Gastroesophageal sphincter (tissue), 3 donors: ENCODE results near the gene EBLN1.

ENCODE experiments used
- POLR2AphosphoS5 ChIP-seq: sonication (generic); formaldehyde crosslinking; IDR thresholded peaks from one replicate; pipeline ENCODE4 v1.6.1; 2017; ENCODE audit warnings: antibody characterized with exemption
- TF ChIP-seq, protein P1 (sequence below), 4 experiments: fragments of 200-600 bp in 2 of 4; fragments of 450-650 bp in 2 of 4; sonication (generic) in 1 of 4; IDR thresholded peaks; one replicate each; pipeline ENCODE4 v1.5.1; 2017 to 2019; ENCODE audit warnings: antibody characterized with exemption in 4 of 4, mild to moderate bottlenecking in 2 of 4, moderate library complexity in 2 of 4

DNA sequence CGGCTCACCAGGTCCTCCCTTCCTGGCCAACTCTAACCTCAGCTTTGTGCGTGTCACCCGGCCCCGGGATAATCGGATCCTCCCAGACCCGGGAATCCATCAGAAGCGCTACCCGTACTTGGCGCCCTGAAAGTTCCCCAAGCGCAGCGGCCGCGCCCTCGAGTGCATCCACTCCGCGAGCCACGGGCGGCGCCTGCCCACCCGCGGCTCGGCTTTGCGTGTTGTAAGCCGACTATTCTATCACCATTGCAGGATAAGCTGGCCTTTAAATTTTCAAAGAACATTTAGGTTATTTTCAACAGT lies 35.7 kb upstream of the EBLN1 start:
- TF ChIP-seq, protein P1, sequence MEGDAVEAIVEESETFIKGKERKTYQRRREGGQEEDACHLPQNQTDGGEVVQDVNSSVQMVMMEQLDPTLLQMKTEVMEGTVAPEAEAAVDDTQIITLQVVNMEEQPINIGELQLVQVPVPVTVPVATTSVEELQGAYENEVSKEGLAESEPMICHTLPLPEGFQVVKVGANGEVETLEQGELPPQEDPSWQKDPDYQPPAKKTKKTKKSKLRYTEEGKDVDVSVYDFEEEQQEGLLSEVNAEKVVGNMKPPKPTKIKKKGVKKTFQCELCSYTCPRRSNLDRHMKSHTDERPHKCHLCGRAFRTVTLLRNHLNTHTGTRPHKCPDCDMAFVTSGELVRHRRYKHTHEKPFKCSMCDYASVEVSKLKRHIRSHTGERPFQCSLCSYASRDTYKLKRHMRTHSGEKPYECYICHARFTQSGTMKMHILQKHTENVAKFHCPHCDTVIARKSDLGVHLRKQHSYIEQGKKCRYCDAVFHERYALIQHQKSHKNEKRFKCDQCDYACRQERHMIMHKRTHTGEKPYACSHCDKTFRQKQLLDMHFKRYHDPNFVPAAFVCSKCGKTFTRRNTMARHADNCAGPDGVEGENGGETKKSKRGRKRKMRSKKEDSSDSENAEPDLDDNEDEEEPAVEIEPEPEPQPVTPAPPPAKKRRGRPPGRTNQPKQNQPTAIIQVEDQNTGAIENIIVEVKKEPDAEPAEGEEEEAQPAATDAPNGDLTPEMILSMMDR (IDR thresholded peaks at IDR 0.05): no peak
- TF ChIP-seq POLR2AphosphoS5: no peak
